ENCODE measurements around the gene PHYKPL.

The PHYKPL gene

DNA sequence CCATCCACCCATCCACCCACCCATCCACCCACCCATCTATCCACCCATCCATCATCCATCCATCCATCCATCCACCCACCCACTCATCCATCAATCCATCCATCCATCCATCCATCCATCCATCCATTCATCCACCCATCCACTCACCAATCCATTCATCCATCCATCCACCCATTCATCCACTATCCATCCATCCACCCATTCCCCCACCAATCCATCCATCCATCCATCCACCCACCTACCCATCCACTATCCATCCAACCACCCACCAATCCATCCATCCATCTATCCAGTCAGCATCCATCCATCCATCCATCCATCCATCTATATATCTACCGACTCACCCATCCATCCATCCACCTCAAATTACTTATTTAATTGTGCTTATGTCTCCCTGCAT, 36.9 kb upstream of the PHYKPL start:
- TF ChIP-seq Cebpa-rat (IDR thresholded peaks at IDR 0.05) = no peak
- Histone ChIP-seq H3K36me3 (no peaks in the 10 kb centered on the region), H3K4me2 (no peak overlapping the region), H3K9ac (no peak overlapping the region), H4K20me1 (no peaks in the 10 kb centered on the region), H3K9me3 (replicated peaks in 1 of 11) (no peaks in the 10 kb centered on the region), H3K27me3 (no peaks in the 10 kb centered on the region), H3K27ac (no peak overlapping the region), H3K4me3 (no peak overlapping the region), H3K4me1 (peaks cover 0 to 16% (median 10%) of the 10 kb centered on the region in 10 experiments; a peak in 17 of 20 replicates)

DNA sequence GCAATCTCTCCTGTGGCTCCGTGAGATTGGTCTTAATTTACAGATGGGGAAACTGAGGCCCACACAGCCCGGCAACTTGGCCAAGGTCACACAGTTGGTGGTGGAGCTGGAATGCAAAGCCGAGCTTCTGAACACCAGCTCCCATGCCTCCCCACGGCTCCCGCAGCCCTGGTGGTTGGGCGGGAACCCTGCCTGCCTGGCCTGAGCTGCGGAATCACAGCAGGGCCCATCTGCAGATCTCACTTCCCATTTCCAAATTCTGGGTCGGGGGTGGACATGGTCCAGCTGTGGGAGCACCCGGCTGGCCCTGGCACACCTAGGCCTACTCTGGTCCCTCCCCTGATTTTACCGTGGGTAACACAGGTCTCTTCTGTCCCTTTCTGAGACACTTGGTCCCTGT, 35.3 kb upstream of the PHYKPL start:
- Histone ChIP-seq H3K4me2 (no peak overlapping the region), H3K9me3 (replicated peaks in 1 of 11) (no peaks in the 10 kb centered on the region), H3K9ac (no peak overlapping the region), H4K20me1 (no peaks in the 10 kb centered on the region), H3K27ac (no peak overlapping the region), H3K4me3 (no peak overlapping the region), H3K27me3 (no peaks in the 10 kb centered on the region), H3K36me3 (no peaks in the 10 kb centered on the region), H3K4me1 (peaks cover 0 to 7% (median 0%) of the 10 kb centered on the region in 10 experiments; a peak in 3 of 20 replicates)
- TF ChIP-seq Cebpa-rat (IDR thresholded peaks at IDR 0.05) = no peak

DNA sequence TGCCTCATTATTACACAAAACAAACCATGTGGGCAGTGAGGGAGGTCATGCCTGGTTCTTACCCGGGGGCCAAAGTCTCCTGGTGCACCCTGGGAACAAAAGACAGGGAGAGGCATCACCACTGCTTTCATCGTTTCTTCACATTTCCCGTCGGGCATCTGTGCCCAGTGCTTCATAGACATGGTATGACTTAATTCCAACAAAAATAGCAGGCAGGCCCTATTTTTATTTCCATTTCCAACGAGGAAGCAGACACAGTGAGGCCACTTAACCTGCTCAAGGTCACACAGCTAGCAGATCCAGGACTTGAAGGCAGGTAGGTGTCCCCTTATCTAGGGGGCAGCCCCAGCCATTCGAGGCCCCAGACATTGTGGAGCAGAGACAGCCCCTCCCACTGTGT, 34.6 kb upstream of the PHYKPL start:
- H3K27me3 ChIP-seq = no peaks in the 10 kb centered on the region
- H3K4me2 ChIP-seq = no peak overlapping the region
- H3K9me3 ChIP-seq (replicated peaks in 1 of 11) = no peaks in the 10 kb centered on the region
- H3K4me1 ChIP-seq = peaks cover 0 to 7% (median 0%) of the 10 kb centered on the region in 10 experiments; a peak in 3 of 20 replicates
- H4K20me1 ChIP-seq = no peaks in the 10 kb centered on the region
- no peak overlapping the region for H3K9ac ChIP-seq
- H3K36me3 ChIP-seq = no peaks in the 10 kb centered on the region
- H3K4me3 ChIP-seq = no peak overlapping the region
- no peak overlapping the region for H3K27ac ChIP-seq
- no peak for TF ChIP-seq Cebpa-rat (IDR thresholded peaks at IDR 0.05)

DNA sequence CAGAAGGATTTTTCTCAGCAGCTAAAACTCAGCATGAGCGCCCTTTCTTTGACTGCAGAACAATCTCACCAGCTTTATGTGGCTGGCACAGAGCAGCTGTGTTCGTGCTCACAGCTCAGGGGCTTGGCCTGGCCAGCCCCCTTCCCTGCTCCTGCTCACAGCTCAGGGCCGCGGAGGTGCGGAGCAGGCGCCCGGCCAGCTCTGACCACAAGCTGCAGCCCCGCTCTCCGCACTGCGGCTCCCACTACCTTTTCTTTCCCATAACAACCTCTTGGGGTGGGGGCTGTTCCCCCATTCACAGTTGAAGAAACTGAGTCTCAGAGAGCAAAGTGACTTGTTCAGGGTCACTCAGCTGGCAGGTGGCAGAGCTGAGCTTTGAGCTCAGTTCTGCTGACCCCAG, 34.0 kb upstream of the PHYKPL start:
- no peak for TF ChIP-seq Cebpa-rat (IDR thresholded peaks at IDR 0.05)
- Histone ChIP-seq H4K20me1 (no peaks in the 10 kb centered on the region), H3K4me1 (peaks cover 0 to 7% (median 0%) of the 10 kb centered on the region in 10 experiments; a peak in 3 of 20 replicates), H3K4me3 (no peak overlapping the region), H3K27ac (no peak overlapping the region), H3K9me3 (replicated peaks in 1 of 11) (no peaks in the 10 kb centered on the region), H3K4me2 (no peak overlapping the region), H3K9ac (no peak overlapping the region), H3K36me3 (no peaks in the 10 kb centered on the region), H3K27me3 (no peaks in the 10 kb centered on the region)

DNA sequence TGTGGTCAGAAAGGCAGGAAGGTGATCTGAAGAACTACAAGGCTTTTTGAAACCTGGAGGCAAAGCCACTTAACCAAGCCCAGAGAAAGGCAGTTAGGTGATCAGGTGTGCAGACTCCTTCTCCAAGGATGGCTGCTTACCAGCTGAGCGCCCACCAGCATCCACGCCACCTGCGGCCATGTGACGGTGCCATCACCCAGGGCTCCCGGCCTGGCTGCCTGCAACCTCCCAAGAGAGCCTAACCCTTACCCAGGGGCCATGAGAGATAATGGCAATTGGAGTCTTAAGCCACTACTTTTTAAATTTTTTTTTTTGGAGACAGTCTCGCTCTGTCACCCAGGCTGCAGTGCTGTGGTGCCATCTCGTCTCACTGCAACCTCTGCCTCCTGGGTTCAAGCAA, 33.1 kb upstream of the PHYKPL start:
- Histone ChIP-seq H3K4me3 (no peak overlapping the region), H3K4me2 (peak overlapping the region in 2 of 11 experiments; percentile 6 to 32; a peak in 1 of 22 replicates), H3K4me1 (peaks cover 0 to 7% (median 0%) of the 10 kb centered on the region in 10 experiments; a peak in 3 of 20 replicates), H3K27ac (no peak overlapping the region), H3K36me3 (no peaks in the 10 kb centered on the region), H3K9me3 (replicated peaks in 1 of 11) (no peaks in the 10 kb centered on the region), H3K9ac (no peak overlapping the region), H4K20me1 (no peaks in the 10 kb centered on the region), H3K27me3 (no peaks in the 10 kb centered on the region)
- TF ChIP-seq Cebpa-rat (IDR thresholded peaks at IDR 0.05) = no peak

DNA sequence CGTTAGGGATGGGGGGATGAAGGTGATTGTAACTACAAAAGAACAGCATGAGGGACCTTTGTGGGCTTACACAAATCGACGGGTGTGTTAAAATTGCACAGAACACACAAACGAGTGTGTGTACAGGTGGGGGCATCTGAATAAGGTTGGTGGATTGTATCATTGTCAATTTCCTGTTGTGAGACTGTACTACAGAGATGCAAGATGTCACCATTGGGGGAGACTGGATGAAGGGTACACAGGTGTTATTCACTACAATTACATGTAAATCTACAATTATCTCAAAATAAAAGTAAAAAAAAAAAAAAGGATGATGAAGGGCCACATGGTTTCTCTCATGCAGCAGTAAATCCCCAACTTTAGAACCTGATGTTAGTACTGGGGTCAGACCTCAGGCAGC, 31.4 kb upstream of the PHYKPL start:
- no peak for TF ChIP-seq Cebpa-rat (IDR thresholded peaks at IDR 0.05)
- H3K9ac ChIP-seq = no peak overlapping the region
- H4K20me1 ChIP-seq = no peaks in the 10 kb centered on the region
- H3K4me2 ChIP-seq = no peak overlapping the region
- no peak overlapping the region for H3K4me3 ChIP-seq
- H3K4me1 ChIP-seq = peaks cover 0 to 11% (median 6%) of the 10 kb centered on the region in 10 experiments; a peak in 9 of 20 replicates
- H3K27me3 ChIP-seq = no peaks in the 10 kb centered on the region
- no peaks in the 10 kb centered on the region for H3K36me3 ChIP-seq
- H3K9me3 ChIP-seq (replicated peaks in 1 of 11) = no peaks in the 10 kb centered on the region
- H3K27ac ChIP-seq = no peak overlapping the region

DNA sequence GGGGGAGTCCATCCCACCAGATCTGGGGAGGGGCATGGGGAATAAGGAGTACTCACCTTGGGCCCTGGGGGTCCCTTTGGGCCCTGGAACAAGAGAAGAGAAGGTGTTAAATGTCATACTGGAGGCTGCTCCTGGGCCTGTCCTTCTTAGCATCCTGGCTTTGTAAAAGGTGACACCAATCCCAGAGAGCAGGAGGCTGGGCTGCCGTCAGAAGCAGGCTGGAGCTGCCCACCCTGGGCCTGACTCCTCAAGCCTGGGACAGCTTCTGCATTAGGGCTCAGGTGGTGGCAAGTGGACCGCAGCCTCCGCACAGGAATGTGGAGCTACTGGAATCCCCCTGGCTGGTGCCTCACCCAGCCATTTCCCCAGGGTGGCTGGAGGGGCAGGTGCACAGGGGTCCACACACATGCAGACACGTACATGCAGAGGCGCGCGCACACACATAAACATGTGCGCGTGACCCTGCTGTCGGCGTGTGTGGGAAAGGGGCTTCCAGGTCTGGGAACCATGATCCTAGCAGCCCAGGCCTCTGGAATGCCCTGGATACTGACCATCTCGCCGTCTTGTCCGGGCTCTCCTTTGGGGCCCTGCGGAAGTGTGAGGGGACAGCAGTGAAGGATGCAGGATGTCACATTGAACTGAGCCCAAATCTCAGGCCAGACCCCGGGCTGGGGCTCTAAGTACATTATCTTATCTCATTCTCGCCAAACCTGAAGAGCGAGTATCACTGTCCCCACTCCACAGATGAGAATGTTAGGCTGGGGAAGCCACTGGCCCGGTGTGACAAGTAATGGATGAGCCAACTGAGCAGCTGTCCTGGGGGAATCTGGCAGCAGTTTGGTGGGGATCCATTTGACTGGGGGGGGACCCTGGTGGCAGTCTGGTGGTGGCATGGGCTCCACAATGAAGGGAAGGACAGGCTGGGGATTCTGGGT, 29.3 kb upstream of the PHYKPL start:
- H3K9ac ChIP-seq = no peak overlapping the region
- H3K4me2 ChIP-seq = no peak overlapping the region
- peaks cover 9 to 19% (median 11%) of the 10 kb centered on the region in 10 experiments; a peak in 18 of 20 replicates for H3K4me1 ChIP-seq
- no peaks in the 10 kb centered on the region for H3K9me3 ChIP-seq (replicated peaks in 1 of 11)
- no peak overlapping the region for H3K27ac ChIP-seq
- H3K4me3 ChIP-seq = no peak overlapping the region
- H4K20me1 ChIP-seq = no peaks in the 10 kb centered on the region
- no peak for TF ChIP-seq Cebpa-rat (IDR thresholded peaks at IDR 0.05)
- H3K36me3 ChIP-seq = no peaks in the 10 kb centered on the region
- H3K27me3 ChIP-seq = no peaks in the 10 kb centered on the region

DNA sequence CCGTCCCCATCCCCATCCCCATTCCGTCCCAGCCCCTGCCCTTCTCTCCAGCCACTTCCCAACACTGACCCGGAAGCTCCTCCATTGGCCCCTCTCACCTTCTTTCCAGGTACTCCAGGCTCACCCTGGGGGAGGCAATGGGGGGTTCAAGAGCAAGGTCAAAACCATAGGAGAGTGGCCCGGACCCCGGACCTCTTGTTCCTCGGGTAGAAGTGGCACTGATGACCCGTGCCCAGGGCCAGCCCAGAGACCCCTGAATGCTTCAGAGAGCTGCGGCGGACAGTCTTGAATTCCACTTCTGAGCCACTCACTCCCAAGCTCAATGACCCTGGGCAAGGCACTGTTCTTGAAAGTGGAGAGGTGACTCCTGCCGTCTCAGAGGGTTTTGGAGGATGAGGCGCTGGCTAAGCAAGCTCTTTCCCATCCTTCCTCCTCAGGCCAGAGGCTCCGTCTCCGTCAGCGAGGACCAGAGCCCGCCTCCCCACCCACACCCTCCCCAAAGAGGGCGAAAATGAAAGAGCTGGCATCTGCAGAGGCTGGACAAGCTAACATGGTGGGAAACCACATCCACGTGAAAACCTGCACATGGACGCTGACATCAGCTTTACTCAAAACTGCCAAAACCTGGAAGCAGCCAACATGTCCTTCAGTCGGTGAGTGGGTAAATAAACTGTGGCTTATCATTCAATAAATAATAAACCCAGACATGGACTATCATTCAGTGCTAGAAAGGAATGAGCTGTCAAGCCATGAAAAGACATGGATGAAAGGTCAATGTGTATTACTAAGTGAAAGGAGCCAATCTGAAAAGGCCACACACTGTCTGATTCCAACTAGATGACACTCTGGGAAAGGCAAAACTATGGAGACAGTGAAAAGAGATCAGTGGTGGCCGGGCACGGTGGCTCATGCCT, 27.3 kb upstream of the PHYKPL start:
- H3K27me3 ChIP-seq = no peaks in the 10 kb centered on the region
- no peak overlapping the region for H3K27ac ChIP-seq

DNA sequence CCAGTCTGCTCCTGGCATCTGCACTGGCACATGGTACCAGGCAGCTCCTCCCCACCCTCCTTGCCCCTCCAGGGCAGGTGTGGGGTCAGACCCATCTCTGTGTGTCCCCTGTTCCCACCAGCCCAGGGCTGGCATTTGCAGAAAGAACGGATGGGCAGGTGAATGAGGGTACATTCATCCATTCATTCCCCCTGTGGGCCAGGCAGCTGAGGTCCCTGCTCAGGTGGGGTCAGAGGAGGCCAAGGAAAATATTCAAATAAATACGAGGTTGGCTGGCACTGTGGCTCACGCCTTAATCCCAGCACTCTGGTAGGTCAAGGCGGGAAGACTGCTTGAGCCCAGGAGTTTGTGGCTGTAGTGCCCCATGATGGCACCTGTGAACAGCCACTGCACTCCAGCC, 25.0 kb upstream of the PHYKPL start:
- Histone ChIP-seq H3K9me3 (replicated peaks in 1 of 11) (no peaks in the 10 kb centered on the region), H4K20me1 (no peaks in the 10 kb centered on the region), H3K27me3 (no peaks in the 10 kb centered on the region), H3K4me2 (peak overlapping the region in 7 of 11 experiments; percentile 42 to 89 (median 83); a peak in 12 of 22 replicates), H3K27ac (no peak overlapping the region), H3K9ac (no peak overlapping the region), H3K36me3 (no peaks in the 10 kb centered on the region), H3K4me3 (no peak overlapping the region), H3K4me1 (peaks cover 25 to 59% (median 52%) of the 10 kb centered on the region in 10 experiments)
- no peak for TF ChIP-seq Cebpa-rat (IDR thresholded peaks at IDR 0.05)

More for the DNA sequence above, 27.3 kb upstream of the PHYKPL start:
- H4K20me1 ChIP-seq = no peaks in the 10 kb centered on the region
- no peak overlapping the region for H3K9ac ChIP-seq
- no peaks in the 10 kb centered on the region for H3K36me3 ChIP-seq
- no peaks in the 10 kb centered on the region for H3K9me3 ChIP-seq (replicated peaks in 1 of 11)
- TF ChIP-seq Cebpa-rat (IDR thresholded peaks at IDR 0.05) = no peak
- peak overlapping the region in 3 of 11 experiments; percentile 35 to 46 (median 39); a peak in 2 of 22 replicates for H3K4me2 ChIP-seq
- peaks cover 18 to 37% (median 30%) of the 10 kb centered on the region in 10 experiments for H3K4me1 ChIP-seq
- no peak overlapping the region for H3K4me3 ChIP-seq

Measured in BLaER1 treated with 17β-estradiol and CSF1 and Interleukin-3, amounts not matched to agents 10 nM and 100 nM (cell line).